ENCODE results near the gene RGS3. TPM values are rescaled to one million over a fixed set of nuclear protein-coding genes. Genes with fewer than 3 reads are reported as not detected.
A peak's percentile ranks its signal among the peaks of the same experiment; 100 is the strongest.

Gene RGS3
- total RNA-seq, 2 donors from 2014 or later = 25.7 to 96.9 TPM

GRCh38 chr9:113612216-113612747 is 148.8 kb downstream of the RGS3 start:
- Histone ChIP-seq H3K9me3 (no peaks in the 10 kb centered on the region), H3K4me1 (peaks cover 59% of the 10 kb centered on the region), H3K27ac (peak overlapping the region; percentile 10 to 86 (median 48)), H3K4me3 (no peak overlapping the region), H3K27me3 (no peaks in the 10 kb centered on the region), H3K36me3 (replicated peaks in 1 of 2; ENCODE audit: insufficient read depth in 1 of 2, low read depth in 2 of 2) (no peaks in the 10 kb centered on the region)
- no peak for ATAC-seq
- DNase-seq = no peak
- WGBS, 2 donors = 75 to 88% methylated on average over 11 of the region's 11 CpGs
- TF ChIP-seq CTCF (IDR thresholded peaks at IDR 0.05) (no peak), POLR2A (IDR thresholded peaks at IDR 0.05) (no peak)
- intact Hi-C loops (cut with DNase I) = no loop called here

- no peaks in the 10 kb centered on the region for H3K9me3 ChIP-seq
- H3K4me1 ChIP-seq = peaks cover 59% of the 10 kb centered on the region
- no peaks in the 10 kb centered on the region for H3K27me3 ChIP-seq
- H3K36me3 ChIP-seq (replicated peaks in 1 of 2; ENCODE audit: insufficient read depth in 1 of 2, low read depth in 2 of 2) = no peaks in the 10 kb centered on the region
- ATAC-seq (no peak), DNase-seq (no peak)
- WGBS, 2 donors = 92 to 98% methylated on average over 4 to 6 of the region's 6 CpGs
- H3K27ac ChIP-seq = no peak overlapping the region
- TF ChIP-seq POLR2A (IDR thresholded peaks at IDR 0.05) (no peak), CTCF (IDR thresholded peaks at IDR 0.05) (no peak)
- H3K4me3 ChIP-seq = no peak overlapping the region
- intact Hi-C loops (cut with DNase I) = no loop called here
Observed at GRCh38 chr9:113612828-113613227, 149.3 kb downstream of the RGS3 start.

- H3K4me3 ChIP-seq = no peak overlapping the region
- no peaks in the 10 kb centered on the region for H3K9me3 ChIP-seq
- TF ChIP-seq CTCF (IDR thresholded peaks at IDR 0.05) = no peak
- TF ChIP-seq POLR2A (IDR thresholded peaks at IDR 0.05) = no peak
- H3K36me3 ChIP-seq (replicated peaks in 1 of 2; ENCODE audit: insufficient read depth in 1 of 2, low read depth in 2 of 2) = no peaks in the 10 kb centered on the region
- intact Hi-C loops (cut with DNase I) = no loop called here
- DNase-seq (no peak), ATAC-seq (no peak)
- peak overlapping the region in 1 of 4 donors; percentile 35 for H3K27ac ChIP-seq
- WGBS, 2 donors = 82 to 91% methylated on average over 6 of the region's 6 CpGs
- H3K4me1 ChIP-seq = peaks cover 58% of the 10 kb centered on the region
- no peaks in the 10 kb centered on the region for H3K27me3 ChIP-seq
Observed at GRCh38 chr9:113613815-113614413, 150.4 kb downstream of the RGS3 start.

- DNase-seq = peak in 3 of 4 donors; percentile 24 to 34 (median 29)
- TF ChIP-seq CTCF (IDR thresholded peaks at IDR 0.05) (no peak), POLR2A (IDR thresholded peaks at IDR 0.05) (no peak)
- H3K9me3 ChIP-seq = no peaks in the 10 kb centered on the region
- WGBS, 2 donors = 52 to 65% methylated on average over 13 to 14 of the region's 14 CpGs
- H3K27me3 ChIP-seq = no peaks in the 10 kb centered on the region
- ATAC-seq = no peak
- intact Hi-C loops (cut with DNase I) = no loop called here
- peaks cover 60% of the 10 kb centered on the region for H3K4me1 ChIP-seq
- H3K27ac ChIP-seq = peak overlapping the region in 3 of 4 donors; percentile 24 to 54 (median 35)
- no peak overlapping the region for H3K4me3 ChIP-seq
- H3K36me3 ChIP-seq (replicated peaks in 1 of 2; ENCODE audit: insufficient read depth in 1 of 2, low read depth in 2 of 2) = no peaks in the 10 kb centered on the region
Observed at GRCh38 chr9:113614843-113615648, 151.5 kb downstream of the RGS3 start.
